Cerebellar cortex (tissue), 1 donor: Measurements from ENCODE around the gene PPM1N.

Experiments
- DNase-seq: peaks from one replicate; pipeline ENCODE4 v3.0.0-alpha.2; 2015; ENCODE audit warnings: low spot score

Gene PPM1N, protein sequence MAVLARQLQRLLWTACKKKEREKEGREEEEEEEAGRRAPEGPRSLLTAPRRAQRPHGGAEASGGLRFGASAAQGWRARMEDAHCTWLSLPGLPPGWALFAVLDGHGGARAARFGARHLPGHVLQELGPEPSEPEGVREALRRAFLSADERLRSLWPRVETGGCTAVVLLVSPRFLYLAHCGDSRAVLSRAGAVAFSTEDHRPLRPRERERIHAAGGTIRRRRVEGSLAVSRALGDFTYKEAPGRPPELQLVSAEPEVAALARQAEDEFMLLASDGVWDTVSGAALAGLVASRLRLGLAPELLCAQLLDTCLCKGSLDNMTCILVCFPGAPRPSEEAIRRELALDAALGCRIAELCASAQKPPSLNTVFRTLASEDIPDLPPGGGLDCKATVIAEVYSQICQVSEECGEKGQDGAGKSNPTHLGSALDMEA

DNA sequence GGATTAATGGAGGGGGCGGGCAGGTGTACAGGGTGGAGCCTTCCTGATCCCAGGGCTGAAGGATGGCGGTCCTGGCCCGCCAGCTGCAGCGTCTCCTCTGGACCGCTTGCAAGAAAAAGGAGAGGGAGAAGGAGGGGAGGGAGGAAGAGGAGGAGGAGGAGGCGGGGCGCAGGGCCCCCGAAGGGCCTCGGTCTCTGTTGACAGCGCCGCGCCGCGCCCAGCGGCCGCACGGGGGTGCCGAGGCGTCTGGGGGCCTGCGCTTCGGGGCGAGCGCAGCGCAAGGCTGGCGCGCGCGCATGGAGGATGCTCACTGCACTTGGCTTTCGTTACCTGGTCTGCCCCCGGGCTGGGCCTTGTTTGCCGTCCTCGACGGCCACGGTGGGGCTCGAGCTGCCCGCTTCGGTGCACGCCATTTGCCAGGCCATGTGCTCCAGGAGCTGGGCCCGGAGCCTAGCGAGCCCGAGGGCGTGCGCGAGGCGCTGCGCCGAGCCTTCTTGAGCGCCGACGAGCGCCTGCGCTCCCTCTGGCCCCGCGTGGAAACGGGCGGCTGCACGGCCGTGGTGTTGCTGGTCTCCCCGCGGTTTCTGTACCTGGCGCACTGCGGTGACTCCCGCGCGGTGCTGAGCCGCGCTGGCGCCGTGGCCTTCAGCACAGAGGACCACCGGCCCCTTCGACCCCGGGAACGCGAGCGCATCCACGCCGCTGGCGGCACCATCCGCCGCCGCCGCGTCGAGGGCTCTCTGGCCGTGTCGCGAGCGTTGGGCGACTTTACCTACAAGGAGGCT, at the start of gene PPM1N:
TSS of gene PPM1N (plus strand) at position 33 of the 785 bp plus-strand sequence. CDS start at position 63, 30 bp downstream.
- DNase-seq = no peak

DNA sequence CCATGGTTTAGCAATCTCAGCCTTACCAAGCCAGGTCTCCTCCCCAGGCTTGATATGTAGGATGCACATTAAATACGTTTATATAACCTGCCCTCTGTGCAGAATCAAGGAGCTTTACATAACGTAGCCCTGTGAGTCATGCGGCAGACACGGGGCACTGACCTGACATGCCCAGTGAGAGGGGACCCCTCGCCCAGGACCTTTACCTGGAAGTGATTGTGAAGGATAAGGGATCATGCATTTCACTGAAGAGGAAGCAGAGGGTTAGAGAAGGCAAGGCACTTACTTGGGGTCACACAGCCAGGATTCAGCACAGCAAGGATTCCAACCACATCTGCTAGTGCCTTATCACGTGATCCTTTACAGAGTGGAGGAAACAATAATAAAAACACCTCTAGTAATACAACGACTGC, 49.4 kb upstream of the PPM1N start:
- no peak for DNase-seq

DNA sequence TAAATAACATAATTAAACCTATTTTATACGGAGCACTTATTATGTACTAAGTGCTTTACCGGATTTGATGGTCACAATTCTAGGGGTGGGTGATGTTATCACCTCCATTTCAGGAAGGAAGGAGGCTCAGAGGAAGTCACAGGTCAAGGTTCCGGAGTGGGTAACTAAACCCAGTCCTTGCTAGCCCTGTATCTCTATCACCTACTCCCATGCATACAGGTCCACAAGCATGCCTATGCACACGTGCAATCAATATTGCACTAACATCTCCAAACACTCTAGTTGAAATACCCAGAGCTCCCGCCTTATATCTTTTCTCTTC, 48.3 kb upstream of the PPM1N start:
- DNase-seq = no peak

DNA sequence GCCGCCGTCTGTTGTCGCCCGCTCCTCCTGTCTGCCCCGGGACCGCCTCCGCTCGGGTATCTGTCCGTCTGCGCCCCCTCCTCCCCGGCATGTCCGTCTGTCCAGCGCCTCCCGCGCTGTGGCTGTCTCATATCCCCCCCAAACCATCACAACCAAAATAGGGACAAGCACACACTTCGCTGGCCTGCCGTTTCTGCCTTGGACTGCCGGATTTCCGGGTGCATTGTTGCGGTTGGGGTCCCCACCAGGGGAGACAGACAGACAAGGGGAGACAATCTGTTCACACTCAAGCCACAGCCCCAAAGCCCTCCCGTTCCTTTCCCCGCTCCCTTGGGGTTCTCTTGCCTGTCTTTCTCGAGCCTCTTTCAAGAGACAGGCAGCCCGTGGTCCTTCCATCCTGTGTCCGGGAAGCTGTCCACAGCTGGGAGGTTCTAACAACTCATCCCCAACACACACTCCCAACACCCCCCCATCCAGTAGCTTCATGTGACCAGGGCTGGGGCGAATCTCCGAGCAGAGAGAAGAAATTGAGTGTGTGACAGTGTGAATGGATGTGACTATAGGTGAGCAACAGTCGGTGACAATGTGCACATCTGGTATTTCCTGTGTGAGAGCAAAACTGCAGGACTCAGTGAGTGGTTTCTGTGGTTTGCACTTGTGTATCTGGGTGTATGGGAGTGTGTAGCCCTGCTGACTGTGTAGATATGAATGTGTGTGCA, 47.0 kb upstream of the PPM1N start:
- no peak for DNase-seq

DNA sequence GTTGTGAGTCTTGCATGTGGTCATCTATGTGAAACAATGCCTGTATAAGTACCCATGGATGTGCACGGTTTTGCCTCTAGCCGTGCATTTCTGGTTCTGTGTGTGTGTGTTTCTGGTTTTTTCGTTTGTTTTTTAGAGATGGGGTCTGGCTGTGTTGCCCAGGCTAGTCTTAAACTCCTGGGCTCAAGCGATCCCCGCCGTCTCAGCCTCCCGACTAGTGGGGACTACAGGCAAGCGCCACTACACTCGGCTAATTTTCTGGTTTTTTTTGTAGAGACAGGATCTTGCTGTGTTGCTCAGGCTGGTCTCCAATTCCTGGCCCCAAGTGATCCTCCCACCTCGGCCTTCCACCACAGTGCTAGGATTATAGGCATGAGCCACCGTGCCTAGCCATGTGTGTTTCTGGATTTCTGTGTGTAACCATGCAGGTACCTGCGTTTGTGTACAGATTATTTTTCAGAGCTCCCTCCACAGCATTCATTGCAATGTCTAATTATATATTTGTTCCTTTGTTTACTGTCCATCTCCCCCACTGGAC, 46.3 kb upstream of the PPM1N start:
- DNase-seq = no peak

DNA sequence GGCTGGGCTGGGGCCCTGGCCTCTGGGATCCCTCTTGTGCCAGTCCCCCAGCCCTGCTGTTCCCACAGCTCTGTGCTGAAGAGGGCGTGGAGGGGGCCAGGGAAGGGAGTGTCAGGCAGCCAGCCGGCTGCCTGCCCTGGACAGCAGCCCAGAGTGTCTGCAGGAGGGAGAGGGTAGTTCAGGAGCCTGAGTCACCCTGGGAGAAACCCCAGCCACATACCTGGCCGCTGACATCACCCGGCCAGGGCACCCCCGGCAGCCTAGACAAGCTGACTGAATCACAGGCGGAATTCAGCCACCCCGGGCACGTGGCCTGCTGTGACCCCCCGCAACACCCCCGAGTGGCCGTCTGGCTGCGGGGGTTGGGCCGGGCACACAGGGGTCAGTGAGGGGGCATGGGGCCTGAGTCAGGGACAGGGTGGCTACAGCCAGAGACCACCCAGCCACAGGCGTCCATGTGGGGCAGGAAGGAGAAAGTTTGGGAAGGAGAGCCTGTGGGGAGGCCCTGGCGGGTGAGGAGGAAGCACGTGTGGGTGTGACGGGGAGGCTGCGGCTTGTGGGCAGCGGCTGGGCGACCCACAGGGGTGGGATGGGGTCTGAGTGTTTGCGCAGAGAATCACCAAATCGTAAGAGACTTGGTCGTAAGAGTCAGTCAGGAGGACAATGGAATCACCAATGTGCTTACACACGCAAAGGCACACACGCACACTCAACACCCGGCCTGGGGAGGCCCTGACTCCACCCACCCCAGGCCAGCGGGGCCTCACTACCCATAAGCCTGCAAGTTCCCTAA, 42.3 kb upstream of the PPM1N start:
- peak; percentile 71 for DNase-seq

DNA sequence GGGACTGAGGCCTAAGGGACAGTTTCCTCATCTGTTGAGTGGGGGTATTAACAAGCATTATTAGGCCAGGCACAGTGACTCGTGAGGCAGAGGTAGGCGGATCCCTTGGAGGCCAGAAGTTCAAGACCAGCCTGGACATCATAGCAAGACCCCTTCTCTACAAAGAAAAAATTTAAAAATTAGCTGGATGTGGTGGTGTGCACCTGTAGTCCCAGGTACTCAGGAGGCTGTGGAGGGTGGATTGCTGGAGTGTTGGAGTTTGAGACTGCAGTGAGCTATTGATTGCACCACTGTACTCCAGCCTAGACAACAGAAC, 41.8 kb upstream of the PPM1N start:
- no peak for DNase-seq

DNA sequence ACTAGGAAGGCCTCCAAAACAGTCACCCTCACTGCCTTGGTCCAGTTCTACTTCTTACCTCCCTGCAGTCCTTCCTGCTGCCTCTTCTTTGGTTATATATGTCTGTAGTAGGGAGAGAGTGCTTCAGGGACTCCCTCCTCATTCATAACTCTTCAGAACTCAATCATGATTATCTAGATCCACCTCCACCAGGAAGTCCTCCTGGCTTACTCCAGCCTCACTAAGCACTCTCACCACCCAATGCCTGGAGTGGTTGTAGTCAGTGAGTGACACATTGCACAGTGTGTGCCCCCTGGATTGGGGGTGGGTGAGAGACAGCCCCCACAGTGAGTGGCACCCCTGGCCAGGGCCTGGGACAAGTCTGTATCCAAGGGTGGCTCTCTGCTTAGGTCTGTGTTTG, 40.5 kb upstream of the PPM1N start:
- no peak for DNase-seq

DNA sequence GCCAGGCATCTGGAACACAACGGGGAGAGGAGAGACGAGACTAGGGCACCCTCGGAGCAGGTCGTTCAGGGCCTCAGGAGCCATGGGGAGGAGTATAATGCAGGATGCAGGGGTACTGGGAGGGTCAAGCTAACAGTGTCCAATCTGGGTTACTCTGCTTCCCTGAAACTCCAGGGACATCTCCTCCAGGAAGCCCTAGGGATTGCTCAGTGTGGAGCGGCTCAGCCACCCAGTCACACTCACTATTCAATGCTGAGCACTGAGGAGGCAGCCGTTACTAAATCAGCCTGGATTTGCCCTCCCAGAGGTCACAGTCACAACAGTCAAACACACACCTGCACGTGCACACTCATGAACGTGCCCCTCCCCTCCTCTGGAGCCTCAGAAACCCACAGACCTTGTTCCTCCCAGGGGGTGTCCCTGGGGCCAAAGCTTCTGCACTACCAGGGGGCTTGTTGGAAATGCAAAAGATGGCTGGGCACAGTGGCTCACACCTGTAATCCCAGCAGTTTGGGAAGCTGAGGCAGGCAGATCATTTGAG, 37.4 kb upstream of the PPM1N start:
- no peak for DNase-seq

DNA sequence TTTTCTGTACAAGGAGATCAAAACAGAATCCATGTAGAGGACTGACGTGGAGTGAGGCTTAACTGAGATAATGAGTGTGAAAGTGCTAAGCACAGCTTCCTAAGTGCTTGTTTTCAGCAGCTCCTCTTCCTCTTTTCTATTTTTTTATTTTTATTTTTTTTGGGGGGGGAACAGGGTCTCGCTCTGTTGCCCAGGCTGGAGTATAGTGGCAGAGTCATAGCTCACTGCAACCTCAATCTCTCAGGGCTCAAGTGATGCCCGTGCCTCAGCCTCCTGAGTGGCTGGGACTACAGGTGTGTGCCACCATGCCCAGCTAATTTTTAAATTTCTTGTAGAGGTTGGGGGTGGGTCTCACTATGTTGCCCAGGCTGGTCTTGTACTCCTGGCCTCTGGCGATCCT, 36.1 kb upstream of the PPM1N start:
- no peak for DNase-seq

DNA sequence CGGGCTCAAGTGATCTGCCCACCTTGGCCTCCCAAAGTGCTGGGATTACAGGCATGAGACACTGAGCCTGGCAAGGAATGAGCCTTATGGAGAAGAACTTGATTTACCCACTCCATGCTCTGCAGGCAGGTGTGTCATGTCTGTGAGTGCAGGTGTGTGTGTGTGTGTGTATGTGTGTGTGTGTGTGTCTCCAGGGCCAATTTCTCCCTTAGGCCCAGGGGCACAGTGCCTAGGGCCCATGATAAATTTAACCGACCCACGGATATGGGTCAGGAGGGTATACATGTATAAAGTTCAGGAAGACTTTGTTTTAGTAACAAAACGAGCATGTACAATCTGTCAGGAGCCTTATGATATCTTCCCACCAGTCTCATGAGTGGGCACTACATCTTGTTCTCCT, 35.0 kb upstream of the PPM1N start:
- no peak for DNase-seq

DNA sequence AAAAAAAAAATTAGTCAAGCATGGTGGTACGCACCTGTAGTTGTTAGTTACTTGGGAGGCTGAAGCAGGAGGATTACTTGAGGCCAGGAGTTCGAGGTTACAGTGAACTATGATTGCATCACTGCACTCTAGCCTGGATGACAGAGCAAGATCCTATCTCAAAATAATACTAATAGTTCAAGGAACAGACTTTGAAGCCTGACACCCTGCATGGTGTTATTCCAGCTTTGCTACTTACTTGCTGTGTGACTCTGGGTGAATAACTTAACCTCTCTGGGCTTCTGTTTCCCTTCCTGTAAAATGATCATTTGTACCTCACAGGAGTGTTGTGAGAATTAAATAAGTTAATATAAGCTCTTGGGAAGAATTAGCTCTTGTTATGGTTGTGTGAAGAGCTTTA, 34.0 kb upstream of the PPM1N start:
- no peak for DNase-seq

DNA sequence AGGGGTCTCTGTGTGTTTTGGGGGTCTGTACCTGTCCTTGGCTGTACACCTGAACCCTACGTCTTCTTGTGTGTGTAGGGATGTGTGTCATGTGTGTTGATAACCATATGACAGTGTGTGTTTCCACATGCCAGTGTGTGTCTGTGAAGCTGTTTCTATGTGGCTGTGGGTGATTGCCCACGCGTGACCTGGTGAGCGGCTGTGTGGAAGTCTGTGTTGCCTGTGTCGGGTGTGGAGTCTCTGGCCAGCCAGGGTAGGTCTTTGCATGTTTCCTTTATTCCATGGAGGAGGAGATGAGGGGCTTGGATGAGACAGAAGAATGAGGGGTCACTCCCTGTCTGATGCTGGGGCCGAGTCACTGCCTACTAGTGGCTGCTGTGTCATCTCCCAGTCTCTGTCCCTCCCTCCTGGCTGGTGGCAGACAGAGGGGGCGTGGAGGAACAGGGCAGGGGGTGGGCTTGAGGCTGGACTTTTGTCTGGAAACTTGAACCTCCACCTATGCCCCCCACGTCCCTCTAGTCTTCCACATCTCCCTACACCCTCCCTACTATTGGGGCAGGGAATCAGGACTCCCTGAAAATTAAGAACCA, 33.3 kb upstream of the PPM1N start:
- no peak for DNase-seq

DNA sequence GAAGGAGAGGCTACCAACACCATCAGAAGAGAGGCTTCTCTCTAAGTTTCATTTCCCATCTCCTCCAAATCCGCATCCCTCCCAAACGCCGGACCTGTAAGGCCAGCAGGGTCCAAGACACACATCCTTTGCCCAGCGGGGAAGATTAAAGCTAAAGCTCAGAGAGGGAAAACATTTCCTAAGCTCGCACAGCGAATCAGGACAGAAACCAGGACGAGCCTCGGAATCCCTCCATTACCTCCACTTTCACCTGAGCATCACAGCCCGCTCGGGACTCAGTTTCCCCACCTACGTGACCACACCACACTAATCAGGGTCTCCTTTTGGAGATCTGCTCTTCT, 31.2 kb upstream of the PPM1N start:
- no peak for DNase-seq

DNA sequence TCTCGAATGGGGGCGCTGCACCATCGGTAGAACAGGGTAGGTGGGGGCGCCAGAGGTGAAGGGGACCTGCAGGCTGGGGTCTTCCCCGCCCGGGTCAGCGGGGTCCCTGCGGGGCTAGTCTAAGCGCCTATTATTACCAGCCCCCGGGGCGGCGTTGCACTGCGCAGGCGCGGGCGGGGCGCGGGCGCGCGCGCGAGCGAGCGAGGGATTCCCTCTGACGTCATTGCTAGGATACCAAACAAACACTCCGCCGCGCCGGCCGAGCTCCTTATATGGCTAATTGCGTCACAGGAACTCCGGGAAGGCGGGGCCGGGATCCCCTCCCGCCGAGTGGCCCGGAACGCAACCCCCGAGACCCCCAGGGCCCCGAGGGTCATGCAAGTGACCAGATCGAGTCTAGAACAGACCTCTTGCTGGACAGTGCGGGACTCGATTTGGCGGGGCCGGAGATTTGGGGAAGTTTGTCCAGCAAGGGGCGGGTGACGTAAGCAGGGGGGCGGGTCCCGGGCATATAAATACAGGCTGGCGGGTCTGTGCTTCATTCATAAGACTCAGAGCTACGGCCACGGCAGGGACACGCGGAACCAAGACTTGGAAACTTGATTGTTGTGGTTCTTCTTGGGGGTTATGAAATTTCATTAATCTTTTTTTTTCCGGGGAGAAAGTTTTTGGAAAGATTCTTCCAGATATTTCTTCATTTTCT, 30.6 kb upstream of the PPM1N start, which contains the start of gene FOSB:
TSS of gene FOSB (plus strand) at position 541 of the 703 bp plus-strand sequence. CDS start 591 bp downstream, outside the sequence.
- DNase-seq = peak; percentile 95

DNA sequence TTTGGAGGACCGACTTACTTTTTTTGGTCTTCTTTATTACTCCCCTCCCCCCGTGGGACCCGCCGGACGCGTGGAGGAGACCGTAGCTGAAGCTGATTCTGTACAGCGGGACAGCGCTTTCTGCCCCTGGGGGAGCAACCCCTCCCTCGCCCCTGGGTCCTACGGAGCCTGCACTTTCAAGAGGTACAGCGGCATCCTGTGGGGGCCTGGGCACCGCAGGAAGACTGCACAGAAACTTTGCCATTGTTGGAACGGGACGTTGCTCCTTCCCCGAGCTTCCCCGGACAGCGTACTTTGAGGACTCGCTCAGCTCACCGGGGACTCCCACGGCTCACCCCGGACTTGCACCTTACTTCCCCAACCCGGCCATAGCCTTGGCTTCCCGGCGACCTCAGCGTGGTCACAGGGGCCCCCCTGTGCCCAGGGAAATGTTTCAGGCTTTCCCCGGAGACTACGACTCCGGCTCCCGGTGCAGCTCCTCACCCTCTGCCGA, 30.0 kb upstream of the PPM1N start:
- DNase-seq = no peak

DNA sequence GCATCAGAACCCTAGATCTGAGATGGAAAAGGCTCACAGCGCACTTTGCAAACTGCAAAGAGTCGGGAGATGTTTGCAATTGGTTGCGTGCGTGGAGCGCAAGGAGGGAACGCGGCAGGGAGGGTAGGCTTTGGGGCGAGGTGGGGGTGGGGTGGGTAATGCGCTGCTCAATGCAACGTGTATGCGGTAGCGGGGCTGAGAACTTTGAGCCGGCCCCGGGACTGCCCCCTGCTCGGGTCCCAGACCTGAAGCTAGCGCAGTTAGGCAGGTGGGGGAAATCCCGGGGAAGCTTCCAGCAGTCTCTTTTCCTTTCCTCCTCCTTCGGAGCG, 29.5 kb upstream of the PPM1N start:
- no peak for DNase-seq

DNA sequence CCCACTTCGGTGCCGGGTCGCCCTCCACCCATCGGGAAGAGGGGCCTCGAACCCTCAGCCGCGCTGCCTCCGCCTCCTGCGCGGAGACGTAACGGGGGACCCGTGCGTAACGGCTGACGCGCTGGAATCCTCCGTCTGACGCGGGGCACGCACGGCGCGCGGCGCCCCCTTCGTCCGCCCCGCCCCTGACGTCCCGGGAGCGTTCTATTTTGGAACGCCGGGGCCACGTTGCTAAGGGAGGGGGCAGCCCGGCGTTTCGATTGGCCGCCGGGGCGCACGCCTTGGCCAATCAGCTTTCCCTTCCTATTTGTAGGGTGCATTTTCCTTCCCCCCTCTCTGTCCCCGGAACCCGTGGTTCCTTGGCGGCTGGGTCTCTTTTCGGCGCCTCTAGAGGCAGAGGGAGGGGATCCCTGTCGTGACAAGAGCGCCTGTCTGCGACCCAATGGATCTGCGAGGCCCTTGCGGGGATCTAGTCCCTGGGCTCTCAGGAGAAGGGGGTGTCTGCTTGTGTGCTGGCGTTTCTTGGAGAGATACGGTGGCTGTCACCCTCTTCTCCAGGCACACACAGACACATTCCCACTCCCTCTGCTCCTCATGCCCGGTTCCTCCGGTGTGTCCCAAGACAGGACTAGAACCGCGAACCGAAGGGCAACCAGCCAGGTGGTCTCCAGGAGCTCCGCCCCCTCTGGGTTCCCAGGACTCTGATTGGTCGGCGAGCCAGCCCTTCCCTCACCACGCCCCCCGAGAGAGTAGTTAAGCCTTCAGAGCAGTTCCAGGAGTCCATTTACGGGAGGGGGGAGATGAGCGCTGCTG, 28.9 kb upstream of the PPM1N start:
- peak; percentile 96 for DNase-seq

DNA sequence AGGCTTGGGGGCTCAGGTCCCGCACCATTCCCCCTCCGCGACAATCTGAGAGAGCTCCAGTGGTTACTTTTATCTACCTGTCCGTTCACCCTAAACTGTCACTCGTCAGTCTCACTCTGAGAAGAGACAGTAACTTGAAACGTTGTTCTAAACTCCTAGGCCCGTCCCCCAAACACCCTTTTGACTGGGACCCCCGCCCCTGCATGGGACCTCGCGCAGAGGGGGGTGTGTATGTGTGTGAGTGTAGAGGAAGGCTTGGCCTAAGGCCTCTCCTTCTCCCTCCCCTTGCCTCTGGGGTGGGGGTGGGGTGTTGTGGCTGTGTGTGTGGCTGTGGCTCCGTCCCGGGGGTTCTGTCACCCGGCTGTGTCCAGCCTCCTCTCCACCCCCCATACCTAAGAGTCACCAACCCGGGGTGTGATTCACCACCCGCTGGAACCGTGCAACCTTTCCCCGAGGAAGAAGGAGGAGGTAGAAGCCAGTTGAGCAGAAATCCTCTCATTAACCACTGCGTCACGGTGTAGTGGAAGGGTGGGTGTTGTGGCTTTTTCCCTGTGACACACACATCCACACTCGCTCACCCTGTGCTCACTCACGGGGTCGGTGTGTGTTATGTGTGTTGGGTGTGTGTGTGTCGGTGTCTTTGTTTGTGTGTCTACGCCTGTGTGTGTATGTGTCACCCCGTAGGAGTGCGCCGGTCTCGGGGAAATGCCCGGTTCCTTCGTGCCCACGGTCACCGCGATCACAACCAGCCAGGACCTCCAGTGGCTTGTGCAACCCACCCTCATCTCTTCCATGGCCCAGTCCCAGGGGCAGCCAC, 28.1 kb upstream of the PPM1N start:
- DNase-seq = no peak
